GM12864 (cell line): ENCODE data around the gene GALNT6.
"Not testable (repeated sequence)": the region's sequence is repeated elsewhere in the genome, so short reads cannot be mapped to it uniquely, and the experiment has no call there.

Source experiments
- DNase-seq: peaks from one replicate; pipeline ENCODE4 v3.0.0-alpha.2; 2011; ENCODE audit warnings: low read depth
- H3K4me3 ChIP-seq: 2 replicates; pipeline ENCODE4 v1.5.1; 2011; ENCODE audit warnings: mild to moderate bottlenecking, low read depth, low read length, control low read depth
- CTCF ChIP-seq: IDR thresholded peaks from 2 replicates; pipeline ENCODE4 v1.5.1; 2011; ENCODE audit warnings: low read depth, mild to moderate bottlenecking, moderate library complexity, low read length, control low read depth, inconsistent platforms; ENCODE audit errors: missing control alignments

GALNT6 gene

GRCh38 chr12:51320311-51320694 is 70.9 kb downstream of the GALNT6 start:
- no peak for TF ChIP-seq CTCF
- DNase-seq = no peak

GRCh38 chr12:51318846-51319599 is 72.2 kb downstream of the GALNT6 start:
- TF ChIP-seq CTCF = no peak
- H3K4me3 ChIP-seq = no peak overlapping the region
- DNase-seq = peak; percentile 61

More at GRCh38 chr12:51320311-51320694, 70.9 kb downstream of the GALNT6 start:
- no peak overlapping the region for H3K4me3 ChIP-seq

- not testable (repeated sequence) for DNase-seq, H3K4me3 ChIP-seq
Observed at GRCh38 chr12:51318057-51318806, 73.0 kb downstream of the GALNT6 start.

GRCh38 chr12:51311389-51311788 is 79.8 kb downstream of the GALNT6 start:
- H3K4me3 ChIP-seq = no peak overlapping the region
- DNase-seq = no peak
- TF ChIP-seq CTCF = no peak

- H3K4me3 ChIP-seq = no peak overlapping the region
- DNase-seq = no peak
- no peak for TF ChIP-seq CTCF
Observed at GRCh38 chr12:51307655-51308593, 83.3 kb downstream of the GALNT6 start.

- TF ChIP-seq CTCF = no peak
- no peak overlapping the region for H3K4me3 ChIP-seq
- DNase-seq = no peak
Observed at GRCh38 chr12:51306507-51306906, 84.7 kb downstream of the GALNT6 start.
